HG03354 (cell line): Measurements from ENCODE around the gene MXD4.

Experiments
- ATAC-seq: cut with Tn5 transposase; IDR thresholded peaks from one replicate; pipeline ENCODE4 v1.9.1; 2021; ENCODE audit warnings: mild to moderate bottlenecking; ENCODE audit not compliant: unreplicated experiment, poor library complexity, severe bottlenecking

Gene MXD4

GRCh38 chr4:2266181-2266580 lies 4.3 kb upstream of the MXD4 start:
- no peak for ATAC-seq

- no peak for ATAC-seq
Measured at GRCh38 chr4:2265113-2266110, 3.5 kb upstream of the MXD4 start.

GRCh38 chr4:2264481-2265041 lies 2.7 kb upstream of the MXD4 start:
- ATAC-seq, result no peak

GRCh38 chr4:2263926-2264321 lies 2.0 kb upstream of the MXD4 start:
- no peak for ATAC-seq

- no peak for ATAC-seq
Measured at GRCh38 chr4:2262944-2263250, 988 bp upstream of the MXD4 start.

GRCh38 chr4:2262145-2262943 lies 435 bp upstream of the MXD4 start:
- peak; percentile 94 for ATAC-seq

GRCh38 chr4:2261110-2261852 lies 628 bp downstream of the MXD4 start:
- ATAC-seq, result peak; percentile 29

- ATAC-seq, result no peak
Measured at GRCh38 chr4:2260344-2261109, 1.4 kb downstream of the MXD4 start.

GRCh38 chr4:2259541-2260343 lies 2.2 kb downstream of the MXD4 start:
- ATAC-seq, result no peak

GRCh38 chr4:2259036-2259540 lies 2.8 kb downstream of the MXD4 start:
- ATAC-seq, result no peak

- no peak for ATAC-seq
Measured at GRCh38 chr4:2258091-2259035, 3.5 kb downstream of the MXD4 start.

- no peak for ATAC-seq
Measured at GRCh38 chr4:2257361-2258081, 4.4 kb downstream of the MXD4 start.

- ATAC-seq, result no peak
Measured at GRCh38 chr4:2256781-2257191, 5.1 kb downstream of the MXD4 start.

GRCh38 chr4:2256156-2256731 lies 5.7 kb downstream of the MXD4 start:
- ATAC-seq, result no peak

- ATAC-seq, result no peak
Measured at GRCh38 chr4:2255501-2256155, 6.3 kb downstream of the MXD4 start.
